Islet of Langerhans (tissue), 1 donor: Measurements from ENCODE around the gene ARHGAP6.

Experiments used
- FAIRE-seq: peaks from one replicate; lab custom pipeline; 2011; peaks lifted over from hg19 to GRCh38; lab: Jason Lieb, UNC

ARHGAP6 gene

DNA sequence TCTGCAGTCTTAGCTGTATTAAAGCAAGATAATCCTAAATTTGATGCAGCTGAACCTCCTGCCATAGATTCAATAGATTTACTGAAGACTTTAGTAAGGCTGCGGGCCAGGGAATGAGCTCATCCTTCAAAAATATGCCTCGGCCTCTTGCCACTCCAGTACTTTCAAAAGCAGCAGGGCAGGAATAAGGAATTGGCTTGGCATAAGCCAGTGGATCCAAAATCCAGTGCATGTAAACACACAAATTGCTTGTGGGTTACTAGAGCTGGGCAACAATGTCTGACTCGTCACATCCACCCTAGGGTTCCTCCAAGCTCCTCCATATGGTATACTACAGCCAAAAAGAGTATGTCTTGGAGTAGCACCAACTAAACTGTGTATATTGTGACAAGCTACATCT is 207.6 kb downstream of the ARHGAP6 start:
- no peak for FAIRE-seq

- no peak for FAIRE-seq
Measured at GRCh38 chrX:11451151-11451550, 214.6 kb downstream of the ARHGAP6 start.

DNA sequence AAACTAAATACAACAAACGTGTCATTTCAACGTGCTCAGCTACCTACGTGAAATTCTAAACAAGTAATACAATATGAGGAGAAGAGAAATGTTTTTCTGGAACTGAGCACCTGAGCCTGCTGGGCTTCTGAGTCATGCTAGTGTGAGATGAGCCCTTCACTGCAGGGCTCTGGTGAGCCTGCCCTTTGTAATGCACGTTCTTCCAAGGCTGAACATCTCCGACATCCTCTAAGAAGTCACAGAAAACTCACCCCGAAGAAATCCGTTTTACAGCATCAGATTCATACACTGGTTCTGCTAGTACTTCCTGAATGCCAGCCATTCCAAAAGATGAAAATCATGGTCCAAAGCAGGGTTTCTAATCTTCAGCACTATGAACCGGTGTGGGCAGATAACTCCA is 215.4 kb downstream of the ARHGAP6 start:
- no peak for FAIRE-seq

GRCh38 chrX:11449613-11450012 is 216.1 kb downstream of the ARHGAP6 start:
- no peak for FAIRE-seq

GRCh38 chrX:11447418-11447817 is 218.3 kb downstream of the ARHGAP6 start:
- no peak for FAIRE-seq

GRCh38 chrX:11446949-11447348 is 218.8 kb downstream of the ARHGAP6 start:
- no peak for FAIRE-seq

- FAIRE-seq, result no peak
Measured at GRCh38 chrX:11446336-11446735, 219.4 kb downstream of the ARHGAP6 start.

DNA sequence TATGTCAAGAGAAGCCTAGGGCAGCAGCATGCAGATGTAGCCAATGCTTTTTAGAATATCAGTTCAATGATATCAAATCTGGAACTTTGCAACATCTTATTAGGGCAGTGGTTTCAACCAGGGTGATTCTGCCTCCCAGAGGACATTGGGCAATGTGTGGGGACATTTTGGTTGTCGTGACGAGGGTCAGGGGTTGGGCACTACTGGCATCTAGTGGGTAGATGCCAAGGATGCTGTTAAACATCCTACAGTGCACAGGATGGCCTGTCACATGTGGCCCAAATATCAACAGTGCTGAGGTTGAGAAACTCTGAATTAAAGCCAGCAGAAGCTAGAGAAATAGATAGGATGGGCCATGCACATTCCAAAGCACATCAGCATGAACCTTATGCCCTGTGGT is 220.2 kb downstream of the ARHGAP6 start:
- no peak for FAIRE-seq

DNA sequence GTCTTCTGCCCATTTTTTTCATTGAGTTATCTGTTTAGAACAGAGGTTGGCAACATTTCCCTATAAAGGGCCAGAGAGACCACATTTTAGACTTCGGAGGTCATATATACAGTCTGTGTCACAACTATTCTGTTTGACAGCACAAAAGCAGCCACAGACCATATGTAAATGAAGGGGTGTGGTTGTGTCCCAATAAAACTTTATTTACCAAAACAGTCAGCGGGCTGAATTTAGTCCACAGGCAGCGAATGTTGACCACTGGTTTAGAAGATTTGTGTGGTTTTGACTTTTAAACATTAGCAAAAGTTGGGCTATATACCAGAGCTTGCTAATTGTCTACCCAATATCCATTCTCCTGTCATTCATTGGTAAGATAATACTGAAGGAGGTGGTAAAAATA is 221.7 kb downstream of the ARHGAP6 start:
- FAIRE-seq, result no peak

- no peak for FAIRE-seq
Measured at GRCh38 chrX:11439846-11440245, 225.9 kb downstream of the ARHGAP6 start.

DNA sequence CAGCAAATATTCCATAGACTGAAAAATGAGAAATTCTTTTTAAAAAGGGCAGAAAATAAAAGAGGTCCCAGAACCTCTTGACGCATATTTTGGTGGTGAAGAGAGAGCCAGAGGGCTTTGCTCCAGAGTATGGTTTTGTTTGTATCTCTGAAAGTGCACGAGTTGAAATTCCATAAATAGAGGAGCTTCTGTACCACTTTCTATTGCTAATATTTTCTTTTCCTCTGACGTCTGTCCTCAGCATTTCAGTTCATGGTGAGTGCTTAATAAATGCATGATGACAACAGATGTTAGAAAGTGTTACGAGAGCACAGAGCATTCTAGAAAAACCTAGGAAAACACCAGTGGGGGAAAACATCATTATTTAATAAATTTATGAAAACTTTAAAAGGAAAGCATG is 227.0 kb downstream of the ARHGAP6 start:
- FAIRE-seq, result no peak

DNA sequence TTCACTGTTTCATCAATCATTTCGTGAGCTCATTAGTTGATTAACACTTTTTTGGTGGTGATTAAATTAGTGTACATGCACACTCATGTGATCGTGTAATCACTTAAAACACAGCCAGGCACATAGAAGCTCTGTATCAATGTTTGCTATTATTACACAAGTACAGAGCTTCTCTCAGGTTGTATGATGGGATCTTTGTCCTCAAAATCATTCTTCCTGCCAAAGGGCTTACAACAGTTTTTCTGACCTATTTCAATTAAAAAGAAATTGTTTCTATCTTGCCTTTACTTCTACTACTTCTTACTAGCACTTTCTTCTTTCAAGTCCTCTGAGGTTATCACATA is 227.4 kb downstream of the ARHGAP6 start:
- FAIRE-seq, result no peak

- FAIRE-seq, result no peak
Measured at GRCh38 chrX:11437642-11438379, 227.9 kb downstream of the ARHGAP6 start.

DNA sequence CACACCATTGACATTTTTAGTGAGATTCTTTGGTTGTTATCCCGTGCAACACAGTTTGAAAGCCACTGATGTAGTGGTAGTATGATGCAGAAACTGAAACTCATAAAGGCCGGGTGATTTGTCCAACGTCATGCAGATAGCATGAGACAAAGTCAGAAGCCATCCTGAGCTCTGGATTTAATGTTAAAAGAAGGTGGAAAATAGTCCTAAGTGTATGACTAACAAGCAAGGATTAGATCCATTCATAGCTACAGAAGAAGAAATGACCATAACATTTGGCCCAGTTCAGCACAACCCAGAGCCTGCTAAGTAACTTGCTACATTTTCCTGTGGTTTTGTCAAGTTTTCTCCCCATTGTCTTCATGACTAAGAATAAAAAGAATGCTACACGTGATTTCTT is 230.2 kb downstream of the ARHGAP6 start:
- no peak for FAIRE-seq

DNA sequence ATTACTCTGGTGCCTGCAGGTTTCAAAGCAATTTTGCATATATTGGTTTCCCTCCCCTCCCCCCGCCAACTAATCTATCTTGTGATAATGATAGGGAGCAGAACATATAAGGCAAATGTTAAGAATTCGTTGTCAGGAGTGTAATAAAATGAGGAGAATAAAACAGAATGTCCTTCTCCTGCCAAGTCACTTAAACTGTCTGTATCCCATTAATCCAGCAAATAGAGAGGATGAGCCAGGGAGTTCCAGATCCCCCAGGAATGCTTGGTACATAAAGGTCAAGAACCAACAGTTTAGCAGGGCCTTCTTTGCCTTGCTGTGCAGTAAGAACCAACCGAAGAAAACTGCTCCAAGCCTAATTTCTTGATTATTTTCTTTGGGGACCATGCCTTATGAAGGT is 231.1 kb downstream of the ARHGAP6 start:
- no peak for FAIRE-seq

GRCh38 chrX:11431786-11432185 is 233.9 kb downstream of the ARHGAP6 start:
- FAIRE-seq, result no peak

GRCh38 chrX:11430271-11430670 is 235.4 kb downstream of the ARHGAP6 start:
- no peak for FAIRE-seq

- no peak for FAIRE-seq
Measured at GRCh38 chrX:11429538-11430085, 236.1 kb downstream of the ARHGAP6 start.

DNA sequence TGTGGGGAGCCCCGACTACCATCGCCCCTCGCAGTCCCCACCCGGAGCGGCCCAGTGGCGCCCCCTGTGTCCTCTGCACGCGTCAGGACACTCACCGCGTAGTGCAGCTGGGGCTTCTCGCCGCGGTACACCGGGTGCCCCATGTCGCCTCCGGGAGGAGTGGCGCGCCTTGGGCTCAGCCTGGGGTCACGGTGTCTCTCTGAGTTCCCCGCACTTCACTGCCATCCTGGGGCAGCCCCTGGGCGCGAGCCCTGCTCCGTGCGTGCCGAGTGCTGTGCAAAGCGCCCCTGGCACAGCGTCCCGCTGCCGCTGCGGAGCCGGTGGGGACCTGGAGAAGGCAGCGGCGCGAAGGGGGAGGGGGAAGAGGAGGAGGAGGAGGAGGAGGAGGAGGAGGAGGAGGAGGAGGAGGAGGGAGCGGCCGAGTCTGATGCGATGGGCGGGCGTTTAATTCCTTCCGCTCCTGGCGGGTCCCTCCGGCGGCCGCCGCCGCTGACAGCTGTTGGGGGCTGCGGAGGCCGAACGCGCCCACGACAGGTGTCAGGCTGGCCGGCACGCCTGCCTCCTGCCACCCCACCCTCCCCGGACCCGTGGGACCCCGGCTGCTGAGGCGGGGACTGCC is 238.2 kb downstream of the ARHGAP6 start:
- no peak for FAIRE-seq

GRCh38 chrX:11426712-11427452 is 238.8 kb downstream of the ARHGAP6 start:
- no peak for FAIRE-seq

DNA sequence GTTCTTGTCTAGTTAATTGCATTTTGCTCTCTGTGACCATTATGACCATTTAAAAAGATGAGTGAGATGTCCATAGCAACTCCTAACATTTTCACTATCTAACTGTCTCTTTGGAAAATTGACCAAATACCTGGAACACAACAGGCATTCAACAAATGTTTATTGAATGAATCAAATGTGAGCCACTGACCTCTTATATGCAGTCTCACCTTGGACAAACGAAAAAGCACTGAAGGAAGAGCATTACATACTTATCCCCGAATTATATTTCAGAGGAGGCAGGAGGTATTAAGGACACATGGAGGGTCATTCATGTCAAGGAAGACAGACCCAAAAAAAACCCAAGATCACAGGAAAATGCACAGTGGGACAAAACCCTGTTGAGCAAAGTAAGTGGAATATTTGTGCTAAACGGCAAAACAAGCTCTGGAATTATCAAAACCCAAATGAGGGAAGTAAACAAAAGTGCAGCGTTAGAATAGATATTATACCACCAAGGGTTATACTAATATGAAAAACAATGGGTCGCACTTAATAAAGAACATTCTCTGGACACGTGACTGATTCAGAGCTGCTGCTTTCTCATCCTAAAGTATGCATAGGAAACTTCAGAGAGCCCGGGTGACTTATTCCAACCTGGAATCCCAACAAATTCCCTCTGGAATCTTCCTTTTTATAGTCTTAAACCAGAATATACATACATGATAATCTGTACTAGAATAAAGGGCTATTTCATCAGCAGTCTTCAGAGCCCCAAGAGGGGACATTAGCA is 240.6 kb downstream of the ARHGAP6 start:
- FAIRE-seq, result no peak

DNA sequence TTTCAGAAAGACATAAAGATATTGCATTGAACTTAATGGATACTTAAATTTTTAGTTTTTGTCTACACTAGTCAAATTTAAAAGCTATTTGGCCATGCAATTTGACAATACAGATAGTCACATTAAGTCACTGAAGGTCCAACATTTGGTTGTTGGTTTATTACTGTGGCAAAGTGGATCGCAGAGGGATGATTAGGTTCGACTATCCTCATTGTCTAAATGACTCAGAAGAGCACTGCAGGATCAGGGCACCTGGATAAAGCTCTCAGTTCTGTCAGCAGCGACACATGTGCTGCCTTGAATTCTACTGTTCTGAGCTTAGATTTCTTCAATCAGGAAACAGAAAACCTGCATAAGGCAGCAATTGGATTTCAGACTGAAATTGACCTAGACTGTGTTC is 241.8 kb downstream of the ARHGAP6 start:
- FAIRE-seq, result no peak
